Vagina (tissue), 2 donors: ENCODE results near the gene ZNF80.

ENCODE experiments used
- POLR2A ChIP-seq, 2 donors: fragments of 450-650 bp; IDR thresholded peaks; one replicate each; pipeline ENCODE4 v1.6.1; 2017; ENCODE audit warnings: antibody characterized with exemption in 2 of 2, mild to moderate bottlenecking in 2 of 2, moderate library complexity in 2 of 2
- TF ChIP-seq, protein P1 (sequence below), 3 experiments: fragments of 450-650 bp in 2 of 3; fragments of 200-600 bp in 1 of 3; sonication (generic) in 1 of 3; IDR thresholded peaks; one replicate each; pipeline ENCODE4 v1.5.1; 2017 to 2019; ENCODE audit warnings: antibody characterized with exemption in 3 of 3, mild to moderate bottlenecking in 2 of 3, moderate library complexity in 2 of 3

GRCh38 chr3:114213292-114213626 lies 24.1 kb downstream of the ZNF80 start:
- TF ChIP-seq, protein P1, sequence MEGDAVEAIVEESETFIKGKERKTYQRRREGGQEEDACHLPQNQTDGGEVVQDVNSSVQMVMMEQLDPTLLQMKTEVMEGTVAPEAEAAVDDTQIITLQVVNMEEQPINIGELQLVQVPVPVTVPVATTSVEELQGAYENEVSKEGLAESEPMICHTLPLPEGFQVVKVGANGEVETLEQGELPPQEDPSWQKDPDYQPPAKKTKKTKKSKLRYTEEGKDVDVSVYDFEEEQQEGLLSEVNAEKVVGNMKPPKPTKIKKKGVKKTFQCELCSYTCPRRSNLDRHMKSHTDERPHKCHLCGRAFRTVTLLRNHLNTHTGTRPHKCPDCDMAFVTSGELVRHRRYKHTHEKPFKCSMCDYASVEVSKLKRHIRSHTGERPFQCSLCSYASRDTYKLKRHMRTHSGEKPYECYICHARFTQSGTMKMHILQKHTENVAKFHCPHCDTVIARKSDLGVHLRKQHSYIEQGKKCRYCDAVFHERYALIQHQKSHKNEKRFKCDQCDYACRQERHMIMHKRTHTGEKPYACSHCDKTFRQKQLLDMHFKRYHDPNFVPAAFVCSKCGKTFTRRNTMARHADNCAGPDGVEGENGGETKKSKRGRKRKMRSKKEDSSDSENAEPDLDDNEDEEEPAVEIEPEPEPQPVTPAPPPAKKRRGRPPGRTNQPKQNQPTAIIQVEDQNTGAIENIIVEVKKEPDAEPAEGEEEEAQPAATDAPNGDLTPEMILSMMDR (IDR thresholded peaks at IDR 0.05) = no peak
- TF ChIP-seq POLR2A (IDR thresholded peaks at IDR 0.05) = no peak
